H9 (cell line): Measurements from ENCODE around the gene SRM. TPM values are rescaled to one million over a fixed set of nuclear protein-coding genes. Genes with fewer than 3 reads are reported as not detected.

Experiments used
- DNase-seq: peaks from one replicate; pipeline ENCODE4 v3.0.0-alpha.2; 2017
- H2AFZ ChIP-seq: one replicate; pipeline ENCODE4 v1.6.1; 2013; ENCODE audit warnings: mild to moderate bottlenecking, low read length, control low read depth, moderate library complexity
- H2AK5ac ChIP-seq: 2 replicates; pipeline ENCODE4 v1.6.1; 2013; ENCODE audit warnings: low read length, control low read depth, mixed read lengths; ENCODE audit not compliant: insufficient read length
- H2BK120ac ChIP-seq: one replicate; pipeline ENCODE4 v1.6.1; 2013; ENCODE audit warnings: low read depth, mild to moderate bottlenecking, low read length, control low read depth, inconsistent platforms; ENCODE audit not compliant: poor library complexity, severe bottlenecking
- H2BK12ac ChIP-seq: 2 replicates; pipeline ENCODE4 v1.6.1; 2013; ENCODE audit warnings: low read length, control low read depth, mixed read lengths, low read depth; ENCODE audit not compliant: insufficient read length
- H2BK15ac ChIP-seq: 2 replicates; pipeline ENCODE4 v1.6.1; 2013; ENCODE audit warnings: low read depth, low read length, control low read depth
- H2BK20ac ChIP-seq: one replicate; pipeline ENCODE4 v1.6.1; 2013; ENCODE audit warnings: low read depth, mild to moderate bottlenecking, low read length, control low read depth, inconsistent platforms; ENCODE audit not compliant: poor library complexity, severe bottlenecking
- H2BK5ac ChIP-seq: 2 replicates; pipeline ENCODE4 v1.6.1; 2013; ENCODE audit warnings: low read length, control low read depth, mixed read lengths; ENCODE audit not compliant: insufficient read length
- H3K14ac ChIP-seq: 2 replicates; pipeline ENCODE4 v1.6.1; 2013; ENCODE audit warnings: low read length, control low read depth; ENCODE audit not compliant: insufficient read depth
- H3K18ac ChIP-seq: 2 replicates; pipeline ENCODE4 v1.6.1; 2013; ENCODE audit warnings: low read depth, mild to moderate bottlenecking, mixed read lengths, low read length, control low read depth; ENCODE audit not compliant: insufficient read length
- H3K23ac ChIP-seq: 2 replicates; pipeline ENCODE4 v1.6.1; 2013; ENCODE audit warnings: low read length, control low read depth, mixed read lengths, low read depth; ENCODE audit not compliant: insufficient read length
- H3K23me2 ChIP-seq: 2 replicates; pipeline ENCODE4 v1.6.1; 2013; ENCODE audit warnings: low read depth, mild to moderate bottlenecking, mixed read lengths, low read length, control low read depth; ENCODE audit not compliant: insufficient read length, poor library complexity, severe bottlenecking
- H3K27ac ChIP-seq: 2 replicates; pipeline ENCODE4 v1.5.1; 2013; ENCODE audit warnings: low read length, control low read depth, mixed read lengths, low read depth; ENCODE audit not compliant: insufficient read length
- H3K27me3 ChIP-seq: 2 replicates; pipeline ENCODE4 v1.6.1; 2013; ENCODE audit warnings: low read length, control low read depth, inconsistent platforms; ENCODE audit not compliant: insufficient read depth
- H3K4ac ChIP-seq: 2 replicates; pipeline ENCODE4 v1.6.1; 2013; ENCODE audit warnings: low read depth, mild to moderate bottlenecking, control low read depth, inconsistent platforms, low read length, moderate library complexity
- H3K4me1 ChIP-seq: 2 replicates; pipeline ENCODE4 v1.6.1; 2013; ENCODE audit warnings: low read length, control low read depth, inconsistent platforms; ENCODE audit not compliant: insufficient read depth
- H3K4me2 ChIP-seq: 2 replicates; pipeline ENCODE4 v1.6.1; 2013; ENCODE audit warnings: low read length, control low read depth, mixed read lengths; ENCODE audit not compliant: insufficient read length, insufficient read depth
- H3K56ac ChIP-seq: 2 replicates; pipeline ENCODE4 v1.6.1; 2013; ENCODE audit warnings: low read depth, mild to moderate bottlenecking, mixed read lengths, low read length, control low read depth; ENCODE audit not compliant: insufficient read length
- H3K79me1 ChIP-seq: 2 replicates; pipeline ENCODE4 v1.6.1; 2013; ENCODE audit warnings: low read depth, mild to moderate bottlenecking, moderate library complexity, low read length, control low read depth, inconsistent platforms; ENCODE audit not compliant: insufficient read depth, poor library complexity, severe bottlenecking
- H3K79me2 ChIP-seq: 2 replicates; pipeline ENCODE4 v1.6.1; 2013; ENCODE audit warnings: low read length, control low read depth, inconsistent platforms; ENCODE audit not compliant: insufficient read depth
- H3K9ac ChIP-seq: 2 replicates; pipeline ENCODE4 v1.6.1; 2013; ENCODE audit warnings: low read length, control low read depth, mixed read lengths; ENCODE audit not compliant: insufficient read length; ENCODE audit errors: extremely low read depth
- H3K9me3 ChIP-seq: one replicate; pipeline ENCODE4 v1.6.1; 2013; ENCODE audit warnings: low read depth, low read length, inconsistent platforms; ENCODE audit not compliant: control insufficient read depth
- H3T11ph ChIP-seq: one replicate; pipeline ENCODE4 v1.6.1; 2013; ENCODE audit warnings: mild to moderate bottlenecking, low read length, control low read depth, inconsistent platforms
- H4K20me1 ChIP-seq: one replicate; pipeline ENCODE4 v1.6.1; 2013; ENCODE audit not compliant: control insufficient read depth, insufficient read length, insufficient read depth
- H4K5ac ChIP-seq: 2 replicates; pipeline ENCODE4 v1.6.1; 2013; ENCODE audit warnings: low read depth, mild to moderate bottlenecking, mixed read lengths, low read length, control low read depth; ENCODE audit not compliant: insufficient read length
- H4K8ac ChIP-seq: replicated peaks from 2 replicates; pipeline ENCODE4 v1.6.1; 2013; ENCODE audit warnings: low read length, control low read depth, mixed read lengths, low read depth; ENCODE audit not compliant: insufficient read length
- H4K91ac ChIP-seq: 2 replicates; pipeline ENCODE4 v1.6.1; 2013; ENCODE audit warnings: low read depth, mild to moderate bottlenecking, moderate library complexity, mixed read lengths, low read length, control low read depth; ENCODE audit not compliant: insufficient read length
- H3K27ac Mint-ChIP-seq, 3 experiments: 2 replicates in 2 of 3; 3 replicates in 1 of 3; pipeline ENCODE4 v1.8.0; 2020 to 2021; ENCODE audit warnings: mixed read lengths in 3 of 3, mild to moderate bottlenecking in 1 of 3, moderate library complexity in 1 of 3
- H3K27me3 Mint-ChIP-seq: 2 replicates; pipeline ENCODE4 v1.8.0; 2021; ENCODE audit warnings: low read depth, mild to moderate bottlenecking, moderate library complexity, mixed read lengths
- H3K36me3 Mint-ChIP-seq, 3 experiments: 2 replicates in 2 of 3; 3 replicates in 1 of 3; pipeline ENCODE4 v1.8.0; 2020 to 2021; ENCODE audit warnings: low read depth in 3 of 3, mixed read lengths in 3 of 3; ENCODE audit not compliant: insufficient read depth in 1 of 3
- H3K4me1 Mint-ChIP-seq, 2 experiments: 2 replicates each; pipeline ENCODE4 v1.8.0; 2020; ENCODE audit warnings: mixed read lengths in 2 of 2
- H3K4me3 Mint-ChIP-seq, 2 experiments: 2 replicates in 1 of 2; 3 replicates in 1 of 2; pipeline ENCODE4 v1.8.0; 2020 to 2021; ENCODE audit warnings: mild to moderate bottlenecking in 2 of 2, mixed read lengths in 2 of 2, moderate library complexity in 1 of 2
- H3K9me3 Mint-ChIP-seq, 2 experiments: 2 replicates in 1 of 2; 3 replicates in 1 of 2; pipeline ENCODE4 v1.8.0; 2020; ENCODE audit warnings: mild to moderate bottlenecking in 2 of 2, mixed read lengths in 2 of 2, moderate library complexity in 1 of 2
- CTCF ChIP-seq: fragments of 200-600 bp; sonication (generic); conservative IDR thresholded peaks from 3 replicates; pipeline ENCODE4 v1.8.0; 2021; ENCODE audit warnings: antibody characterized with exemption, mild to moderate bottlenecking
- WGBS: extraction: QIAGEN DNeasy Blood & Tissue Kit; methylation state at CpG from one replicate; pipeline ENCODE4 v1.1.7; 2013; ENCODE audit warnings: missing lambda C conversion rate, low lambda C conversion rate, mixed read lengths; ENCODE audit not compliant: insufficient read length; ENCODE audit errors: extremely low coverage; 5-methylcytosine and 5-hydroxymethylcytosine counted together
- total RNA-seq: library from RNA; stranded (reverse); gene quantifications from 2 replicates; pipeline ENCODE4 v1.2.1, GENCODE V29; 2021

SRM gene
- total RNA-seq, 1 experiment from 2014 or later, result 196 TPM

DNA sequence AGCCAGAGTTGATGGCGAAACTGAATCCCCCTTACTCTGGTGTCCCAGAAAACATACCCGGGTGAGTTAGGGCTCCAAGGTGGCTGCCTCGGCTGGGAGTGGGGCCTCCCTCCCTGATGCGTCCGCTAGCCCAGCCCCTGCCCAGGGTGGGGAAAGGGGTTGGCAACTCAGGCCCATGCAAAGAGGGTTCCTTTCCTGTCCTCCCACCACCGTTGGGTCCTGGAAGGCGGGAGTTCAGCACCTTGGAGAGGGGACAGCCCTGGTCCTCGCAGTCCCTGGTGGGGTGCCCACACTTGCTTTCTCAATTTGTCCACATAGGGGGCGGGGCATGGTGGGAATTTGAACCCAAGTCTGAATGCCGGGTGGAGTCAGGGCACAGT is 6.1 kb downstream of the SRM start:
- H3K4me3 Mint-ChIP-seq, result no peak overlapping the region; a peak in 1 of 5 replicates
- Histone ChIP-seq H2BK12ac (no peak overlapping the region), H3K23ac (no peak overlapping the region), H3K56ac (no peak overlapping the region), H3K9ac (no peak overlapping the region), H2AFZ (no peak overlapping the region), H3K9me3 (no peaks in the 10 kb centered on the region), H3K14ac (no peak overlapping the region), H3K23me2 (peaks cover 1% of the 10 kb centered on the region), H3K27me3 (no peaks in the 10 kb centered on the region; the same call in 1 of the 2 replicates), H4K5ac (no peak overlapping the region), H3K4me1 (no peaks in the 10 kb centered on the region), H3K79me1 (no peaks in the 10 kb centered on the region), H2BK5ac (no peak overlapping the region), H3K18ac (no peak overlapping the region), H3K27ac (no peak overlapping the region), H3K4me2 (no peak overlapping the region), H3K4ac (no peak overlapping the region), H2BK15ac (no peak overlapping the region), H4K8ac (no peak overlapping the region), H2BK120ac (no peak overlapping the region), H2BK20ac (no peak overlapping the region), H2AK5ac (no peak overlapping the region), H3T11ph (no peak overlapping the region), H3K79me2 (no peaks in the 10 kb centered on the region; the same call in 1 of the 2 replicates), H4K20me1 (no peaks in the 10 kb centered on the region), H4K91ac (no peak overlapping the region)
- no peaks in the 10 kb centered on the region for H3K9me3 Mint-ChIP-seq
- no peaks in the 10 kb centered on the region for H3K27me3 Mint-ChIP-seq
- peak; percentile 79 for DNase-seq
- peaks cover 20 to 44% (median 30%) of the 10 kb centered on the region in 3 experiments; a peak in 6 of 7 replicates for H3K36me3 Mint-ChIP-seq
- no peak for TF ChIP-seq CTCF
- WGBS, result no CpG with 5 or more reads among the region's 10 CpGs
- H3K27ac Mint-ChIP-seq, result no peak overlapping the region
- peaks cover 16 to 20% of the 10 kb centered on the region in 2 experiments for H3K4me1 Mint-ChIP-seq
